HG02798 (cell line): ENCODE measurements around the gene FBXO3.
"Not testable (repeated sequence)": the region's sequence is repeated elsewhere in the genome, so short reads cannot be mapped to it uniquely, and the experiment has no call there.

Experiments used
- ATAC-seq: cut with Tn5 transposase; IDR thresholded peaks from one replicate; pipeline ENCODE4 v1.9.1; 2021; ENCODE audit warnings: mild to moderate bottlenecking; ENCODE audit not compliant: unreplicated experiment, poor library complexity

The FBXO3 gene, protein sequence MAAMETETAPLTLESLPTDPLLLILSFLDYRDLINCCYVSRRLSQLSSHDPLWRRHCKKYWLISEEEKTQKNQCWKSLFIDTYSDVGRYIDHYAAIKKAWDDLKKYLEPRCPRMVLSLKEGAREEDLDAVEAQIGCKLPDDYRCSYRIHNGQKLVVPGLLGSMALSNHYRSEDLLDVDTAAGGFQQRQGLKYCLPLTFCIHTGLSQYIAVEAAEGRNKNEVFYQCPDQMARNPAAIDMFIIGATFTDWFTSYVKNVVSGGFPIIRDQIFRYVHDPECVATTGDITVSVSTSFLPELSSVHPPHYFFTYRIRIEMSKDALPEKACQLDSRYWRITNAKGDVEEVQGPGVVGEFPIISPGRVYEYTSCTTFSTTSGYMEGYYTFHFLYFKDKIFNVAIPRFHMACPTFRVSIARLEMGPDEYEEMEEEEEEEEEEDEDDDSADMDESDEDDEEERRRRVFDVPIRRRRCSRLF

DNA sequence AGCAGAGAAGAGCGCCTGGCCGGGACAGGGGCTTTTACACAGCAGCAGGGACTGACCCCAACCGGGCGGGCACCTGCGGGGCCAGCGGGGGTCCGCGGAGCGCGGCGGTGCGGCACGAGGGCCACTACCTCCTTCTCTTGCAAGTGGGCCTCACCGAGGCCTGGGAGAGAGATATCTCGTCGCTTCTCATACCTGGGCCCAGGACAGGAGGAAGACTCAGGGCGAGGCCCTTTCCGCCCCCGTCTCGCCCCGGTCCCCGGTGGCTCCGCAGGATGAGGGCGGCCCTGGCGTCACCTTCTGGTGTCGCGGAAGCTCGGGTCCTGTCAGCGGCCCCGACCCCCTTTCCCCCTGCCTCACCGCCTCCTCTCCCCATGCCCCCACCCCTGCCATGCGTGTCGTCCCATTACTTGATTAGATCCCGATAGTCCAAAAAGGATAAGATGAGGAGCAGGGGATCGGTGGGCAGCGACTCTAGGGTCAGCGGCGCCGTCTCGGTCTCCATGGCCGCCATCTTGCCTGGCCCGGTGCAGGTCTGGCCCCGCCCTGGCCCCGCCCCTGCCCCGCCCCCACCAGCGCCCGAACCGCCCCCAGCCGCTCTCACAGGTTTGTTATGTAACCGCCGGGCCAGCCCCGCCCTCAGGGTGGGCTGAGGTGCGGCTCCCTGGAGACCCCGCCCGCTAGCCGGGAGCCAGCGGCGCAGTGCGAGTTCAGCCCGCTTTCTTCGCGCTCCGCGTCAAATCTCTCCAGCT is at the start of gene FBXO3:
Gene FBXO3 (minus strand): TSS at position 534 of the 749 bp plus-strand sequence. CDS start 23 bp downstream, at position 511.
- ATAC-seq: peak; percentile 88

DNA sequence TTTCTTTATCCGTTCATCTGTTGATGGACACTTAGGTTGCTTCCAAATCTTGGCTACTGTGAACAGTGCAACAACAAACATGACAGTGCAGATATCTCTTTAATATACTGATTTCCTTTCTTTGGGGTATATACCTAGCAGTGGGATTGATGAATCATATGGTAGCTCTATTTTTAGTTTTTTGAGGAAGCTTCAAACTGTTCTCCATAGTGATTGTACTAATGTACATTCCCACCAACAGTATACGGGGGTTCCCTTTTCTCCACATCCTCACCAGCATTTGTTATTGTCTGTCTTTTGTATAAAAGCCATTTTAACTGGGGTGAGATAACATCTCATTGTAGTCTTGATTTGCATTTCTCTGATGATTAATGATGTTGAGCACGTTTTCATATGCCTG is 48.7 kb upstream of the FBXO3 start:
- ATAC-seq: not testable (repeated sequence)

DNA sequence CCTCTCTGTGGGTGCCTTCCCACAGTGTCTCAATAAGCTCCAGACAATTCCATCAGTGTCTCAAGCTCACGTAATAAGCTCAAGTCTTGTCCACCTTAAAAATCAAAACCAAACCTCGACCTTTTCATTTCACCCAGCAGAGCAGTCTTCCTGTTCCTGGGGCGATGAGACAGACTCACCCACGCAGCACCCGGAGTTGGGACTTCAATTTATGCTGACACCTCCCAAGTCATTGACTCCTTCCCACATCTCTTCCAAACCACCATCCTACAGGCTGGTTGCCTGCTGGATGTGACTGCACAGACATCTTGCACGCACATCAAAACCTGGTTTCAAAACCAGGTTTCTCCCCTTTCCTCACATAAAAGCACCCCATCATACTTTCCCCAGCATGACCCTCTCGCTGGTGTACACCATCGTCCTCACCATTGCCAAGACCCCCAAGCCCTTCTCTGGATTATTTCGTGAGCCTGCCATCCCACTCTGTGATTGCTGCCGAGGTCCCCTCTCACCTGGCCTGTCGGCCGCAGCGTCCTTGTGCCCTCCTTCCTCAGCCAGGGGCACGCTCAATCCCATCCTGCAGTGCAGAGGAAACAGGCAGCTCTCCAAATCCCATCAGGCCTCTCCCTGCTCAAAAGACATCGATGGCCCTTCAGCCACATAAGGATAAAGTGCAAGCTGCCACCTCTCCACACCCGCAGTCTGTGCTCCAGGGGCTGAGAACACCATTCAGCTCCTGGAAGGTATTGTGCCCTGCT is 45.1 kb upstream of the FBXO3 start:
- ATAC-seq: no peak

DNA sequence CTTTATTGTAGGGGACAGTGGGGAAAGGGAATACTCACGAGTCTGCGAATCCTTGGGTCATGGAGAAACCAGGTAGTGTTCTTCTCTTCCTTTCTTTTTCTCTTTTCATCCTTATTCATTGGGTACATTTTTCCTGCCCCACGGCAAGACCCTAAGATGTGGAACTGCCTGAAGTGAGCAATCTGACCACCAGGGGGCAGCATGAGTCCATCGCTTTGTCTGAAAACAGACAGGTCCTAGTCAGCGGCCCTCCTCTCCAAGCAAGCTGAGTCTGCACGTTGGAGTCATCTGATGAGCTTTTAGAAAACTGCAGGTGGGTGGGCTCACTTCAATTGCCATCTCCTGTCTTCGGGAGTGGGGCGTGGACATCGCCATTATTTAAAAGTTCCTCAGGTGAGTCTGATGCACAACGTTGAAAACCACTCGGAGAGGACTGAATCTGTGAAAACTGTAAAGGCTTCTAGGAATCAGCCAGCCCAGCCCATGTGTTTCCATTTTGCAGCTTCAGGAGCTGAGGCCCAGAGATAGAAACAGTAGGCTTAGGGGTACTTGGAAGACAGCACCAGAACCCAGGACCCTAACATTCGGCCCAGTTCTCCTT is 34.0 kb upstream of the FBXO3 start:
- ATAC-seq: peak; percentile 81

DNA sequence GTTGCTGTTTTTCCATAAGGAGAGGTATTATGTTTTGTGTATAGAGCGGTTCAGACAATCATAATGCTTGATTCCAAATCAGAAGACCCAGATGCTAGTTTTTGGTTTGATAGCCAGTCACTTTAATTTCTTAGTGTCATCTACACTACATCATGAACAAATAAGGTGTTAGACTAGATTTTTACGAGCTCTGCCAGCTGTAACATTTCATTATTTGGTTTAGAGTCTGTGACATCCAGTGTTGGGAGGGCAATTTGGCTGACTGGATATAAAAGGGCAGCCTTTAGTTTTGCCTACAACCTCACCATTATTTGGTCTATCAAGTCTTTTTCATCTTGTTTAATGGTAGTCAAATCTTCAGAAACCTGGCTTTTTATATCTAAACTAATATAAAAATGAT is 30.2 kb upstream of the FBXO3 start:
- no peak for ATAC-seq

DNA sequence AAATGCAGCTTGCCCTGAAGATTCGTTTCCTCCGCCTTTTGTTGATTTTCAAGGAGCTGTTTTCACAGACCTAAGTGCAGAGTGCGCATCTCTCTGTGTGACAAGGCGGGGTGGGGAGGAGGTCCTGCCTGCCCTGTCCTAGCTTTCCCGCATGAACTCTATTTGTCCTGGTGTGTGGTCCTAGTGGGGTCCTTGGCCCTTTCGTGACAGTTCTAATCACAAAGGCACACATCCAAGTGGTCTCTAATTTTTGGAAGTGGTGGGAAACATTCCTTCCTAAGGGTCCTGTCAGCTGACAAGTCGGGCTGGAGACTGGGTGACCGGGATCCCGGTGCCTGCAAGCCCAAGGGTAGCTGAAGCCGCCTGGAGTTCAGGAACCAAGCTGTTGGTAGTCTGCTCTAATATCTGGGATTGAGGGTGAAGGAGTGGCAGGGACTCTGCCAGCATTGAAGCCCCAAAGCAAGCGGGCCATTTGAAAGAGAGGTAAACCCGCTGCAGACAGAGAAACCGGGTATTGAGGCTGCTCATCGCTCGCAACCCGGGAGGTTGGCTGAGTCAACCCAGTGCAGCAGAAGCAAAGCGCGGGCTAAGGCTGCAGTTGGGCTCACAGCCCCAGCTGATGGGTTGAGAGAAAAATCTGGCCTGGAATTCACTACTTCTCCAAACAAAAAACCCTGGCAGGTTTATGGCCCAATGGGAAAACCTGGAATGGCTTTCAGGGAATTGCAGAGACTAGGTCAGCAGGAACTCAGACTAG is 28.1 kb upstream of the FBXO3 start:
- no peak for ATAC-seq

DNA sequence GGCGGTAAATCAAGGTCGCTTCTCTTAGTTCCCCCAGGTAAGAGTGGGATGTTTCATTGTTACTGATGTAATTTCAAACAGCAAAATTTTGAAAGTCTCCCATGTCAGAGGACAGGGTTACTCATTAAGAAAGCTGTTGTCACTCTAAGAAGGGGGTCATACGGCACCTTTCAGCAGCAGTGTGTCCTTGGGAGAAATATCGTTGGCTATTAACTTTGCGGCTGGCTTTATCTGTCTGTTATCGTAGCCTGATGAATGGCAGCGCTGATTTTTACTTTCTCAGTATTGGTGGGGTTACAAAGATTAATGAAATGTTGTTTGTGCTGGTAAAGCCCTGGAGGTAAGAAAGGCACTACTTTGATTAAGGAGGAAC is 27.5 kb upstream of the FBXO3 start:
- ATAC-seq: no peak

DNA sequence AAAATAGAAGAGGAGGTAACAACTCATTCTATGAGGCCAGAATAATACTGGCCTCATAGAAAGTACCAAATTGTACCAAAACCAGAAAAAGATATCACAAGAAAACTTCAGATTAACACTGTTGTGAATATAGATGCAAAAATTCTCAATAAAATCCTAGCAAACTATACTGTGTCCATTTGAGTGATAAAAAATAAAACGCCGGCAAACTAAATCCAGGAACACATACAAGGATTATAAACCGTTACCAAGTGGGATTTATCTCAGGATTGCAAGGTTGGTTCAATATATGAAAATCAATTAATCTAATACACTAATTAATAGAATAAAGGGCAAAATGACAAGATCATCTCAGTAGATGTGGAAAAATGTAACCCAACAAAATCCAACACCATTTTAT is 23.6 kb upstream of the FBXO3 start:
- ATAC-seq: no peak

DNA sequence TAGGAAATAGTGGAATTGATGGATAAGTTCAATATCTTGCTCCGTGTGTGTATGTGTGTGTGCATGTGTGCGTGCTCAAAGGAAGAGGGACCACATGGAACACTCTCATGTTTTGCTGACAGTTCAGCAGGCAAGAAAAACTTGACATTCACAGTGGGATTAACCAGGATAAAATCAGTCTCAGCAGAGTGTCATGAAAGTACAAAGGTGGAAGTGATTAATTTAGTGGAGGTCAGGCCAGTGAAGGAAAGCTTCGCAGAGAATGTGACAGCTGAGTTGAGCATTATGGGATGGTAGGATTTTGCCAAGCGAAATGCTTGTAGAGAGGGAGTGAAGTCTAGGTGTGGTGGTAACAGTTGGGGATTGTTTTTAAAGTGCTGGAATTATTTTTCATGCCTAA is 15.7 kb upstream of the FBXO3 start:
- ATAC-seq: no peak

DNA sequence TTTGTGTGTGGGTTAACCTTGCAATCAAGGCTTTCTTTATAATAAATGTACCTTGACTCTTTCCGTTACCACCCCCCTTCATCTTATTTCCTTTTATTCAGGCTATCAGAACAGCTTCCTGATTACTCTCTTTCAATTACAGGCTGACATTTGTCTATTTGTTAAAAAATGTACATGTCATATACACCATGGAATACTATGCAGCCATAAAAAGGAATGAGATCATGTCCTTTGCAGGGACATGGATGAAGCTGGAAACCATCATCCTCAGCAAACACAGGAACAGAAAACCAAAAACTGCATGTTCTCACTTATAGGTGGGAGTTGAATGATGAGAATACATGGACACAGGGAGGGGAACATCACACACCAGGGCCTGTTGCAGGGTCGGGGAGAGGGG is 13.8 kb upstream of the FBXO3 start:
- not testable (repeated sequence) for ATAC-seq

DNA sequence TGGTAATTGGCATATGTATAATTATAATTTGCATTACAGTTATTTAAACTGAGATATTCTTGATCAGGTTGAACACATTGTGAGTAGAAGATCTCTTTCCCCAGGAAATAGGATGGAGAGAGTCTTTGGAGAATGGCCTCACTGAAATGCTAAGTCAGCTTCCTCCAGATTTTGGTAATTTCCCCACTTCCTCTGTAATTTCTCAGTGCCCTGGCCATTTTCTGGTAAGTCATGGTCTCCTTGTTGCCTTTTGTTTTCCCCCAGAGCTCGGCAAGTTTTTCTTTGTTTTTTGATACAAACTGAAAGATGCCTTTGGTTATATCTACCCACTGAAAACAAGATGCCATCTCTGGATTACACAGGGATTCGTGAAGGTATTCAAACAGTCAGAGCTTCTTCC is 12.8 kb upstream of the FBXO3 start:
- ATAC-seq: no peak

DNA sequence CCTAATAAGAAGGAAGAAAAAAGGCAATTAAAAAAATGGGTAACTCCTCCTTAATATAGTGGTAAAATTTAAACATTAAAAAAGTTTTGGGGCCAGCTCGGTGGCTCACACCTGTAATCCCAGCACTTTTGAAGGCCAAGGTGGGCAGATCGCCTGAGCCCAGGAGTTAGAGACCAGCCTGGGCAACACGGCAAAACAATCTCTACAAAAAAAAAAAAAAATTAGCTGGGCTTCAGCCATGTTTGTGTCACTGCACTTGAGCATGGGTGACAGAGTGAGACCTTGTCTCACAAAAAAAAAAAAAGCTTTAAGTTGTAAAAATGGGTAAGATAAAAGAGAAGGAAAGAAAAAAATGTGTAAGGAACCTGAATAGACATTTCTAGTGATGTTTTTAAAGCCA is 11.3 kb upstream of the FBXO3 start:
- ATAC-seq: no peak

DNA sequence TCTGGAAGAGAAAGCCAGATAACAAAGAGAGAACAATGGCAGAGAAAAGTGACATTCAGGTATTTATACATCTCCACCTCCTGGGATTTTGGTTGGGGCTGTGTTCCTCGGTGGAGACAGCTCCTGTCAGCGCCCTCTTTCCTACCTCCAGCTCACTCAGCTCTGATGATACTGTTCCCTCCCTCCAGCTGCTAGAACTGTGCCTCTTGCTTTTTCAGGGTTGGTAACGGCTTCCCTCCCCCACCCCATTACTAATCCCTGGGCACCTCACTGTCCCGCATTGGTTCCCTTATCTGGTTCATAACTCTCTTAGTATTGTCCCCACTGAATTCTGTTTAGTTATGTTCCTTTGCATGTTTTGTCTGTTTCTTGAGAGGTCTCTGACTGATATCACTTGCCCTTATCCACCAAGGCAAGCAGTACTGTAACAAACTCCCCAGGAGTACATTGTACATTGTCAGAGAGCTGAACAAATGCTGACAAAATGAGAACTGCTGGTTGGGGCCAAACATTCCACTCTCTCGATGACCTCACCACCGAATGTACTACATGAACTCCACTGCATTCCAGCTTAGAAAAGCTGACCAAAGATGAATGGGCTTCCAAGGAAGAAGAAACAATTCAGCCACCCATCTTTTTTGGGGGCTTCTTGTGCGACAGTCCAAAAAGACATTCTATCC is 5.7 kb upstream of the FBXO3 start:
- ATAC-seq: no peak

DNA sequence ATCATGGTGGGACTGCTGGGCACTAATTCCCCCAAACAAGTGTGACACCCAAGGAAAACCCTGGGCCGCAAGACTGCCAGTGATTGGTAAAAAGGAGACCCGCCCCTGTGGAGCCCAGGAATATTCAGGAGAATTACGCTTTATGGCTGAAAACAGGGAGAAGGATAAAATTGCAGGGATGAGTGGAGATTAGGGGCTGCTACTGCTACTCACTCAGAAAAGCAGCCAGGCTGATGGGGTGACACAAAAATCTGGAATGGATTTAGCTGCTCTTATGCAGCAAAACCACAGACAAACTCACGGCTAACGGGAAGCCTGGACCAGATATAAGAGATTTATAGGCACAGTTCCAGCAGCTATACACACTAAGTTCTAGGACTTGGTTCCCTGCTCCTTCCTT is 4.4 kb upstream of the FBXO3 start:
- ATAC-seq: no peak

DNA sequence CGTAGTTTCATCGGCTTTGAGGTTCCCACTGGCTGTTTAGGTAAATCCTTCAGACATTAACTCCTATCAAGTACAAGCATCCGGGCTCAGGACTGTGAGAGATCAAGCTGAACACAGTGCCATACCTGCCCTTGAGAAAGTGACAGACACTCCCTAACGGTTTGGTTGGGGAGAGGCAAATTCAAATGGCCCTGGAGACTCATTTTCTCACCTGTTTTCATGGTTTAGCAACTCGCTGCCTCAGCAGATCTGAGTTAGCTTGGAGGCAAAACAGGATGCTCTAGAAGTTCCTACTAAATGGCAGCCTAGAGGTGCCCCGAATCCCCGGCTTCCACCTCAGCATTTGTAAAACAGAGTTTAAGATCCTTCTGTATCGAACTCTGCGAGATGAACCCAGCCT is 3.6 kb upstream of the FBXO3 start:
- no peak for ATAC-seq

DNA sequence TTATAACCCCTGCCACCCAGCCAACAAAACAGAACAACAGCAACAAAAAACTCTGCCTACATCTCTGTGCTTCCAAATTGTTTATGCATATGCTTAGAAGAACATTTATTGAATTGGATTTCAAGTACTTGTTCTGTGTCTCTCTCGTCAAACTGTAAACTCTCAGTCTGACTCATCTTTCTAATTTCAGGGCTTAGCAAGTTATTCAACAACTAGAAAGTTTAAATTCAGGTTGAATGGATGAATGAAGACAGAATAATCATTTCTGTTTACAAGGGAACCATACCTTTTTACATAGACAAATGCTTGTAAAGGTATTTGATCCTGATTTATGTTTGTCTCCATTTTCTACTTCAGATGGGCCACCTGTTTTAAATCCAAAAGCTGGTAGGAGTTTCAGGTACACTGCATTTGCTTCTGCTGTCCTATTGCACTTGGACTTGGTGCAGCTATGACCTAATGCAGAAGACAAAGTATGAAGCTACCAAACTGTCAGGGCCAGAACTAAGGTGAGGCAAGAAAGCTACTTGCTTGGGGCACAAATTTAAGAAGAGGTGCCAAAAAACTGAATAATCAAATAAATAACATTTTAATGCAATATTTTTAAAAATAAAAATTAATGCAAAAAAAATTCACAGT is 1.6 kb upstream of the FBXO3 start:
- ATAC-seq: peak; percentile 27

DNA sequence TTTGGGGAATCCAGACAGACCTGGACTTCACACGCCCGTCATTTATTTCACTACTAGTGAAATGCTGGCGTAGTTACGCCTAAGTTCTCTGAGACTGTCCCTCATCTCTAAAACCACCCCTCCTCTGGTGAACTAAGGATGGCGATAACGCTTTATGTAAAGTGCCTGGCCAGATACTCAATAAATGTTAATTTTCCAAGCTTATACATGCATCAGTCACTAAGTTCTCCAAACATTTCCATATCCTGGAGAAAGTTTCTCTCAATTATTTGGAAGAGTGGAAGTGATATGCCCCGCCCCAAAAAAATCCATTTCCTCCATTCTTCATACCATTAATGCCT is 1.1 kb upstream of the FBXO3 start:
- no peak for ATAC-seq

DNA sequence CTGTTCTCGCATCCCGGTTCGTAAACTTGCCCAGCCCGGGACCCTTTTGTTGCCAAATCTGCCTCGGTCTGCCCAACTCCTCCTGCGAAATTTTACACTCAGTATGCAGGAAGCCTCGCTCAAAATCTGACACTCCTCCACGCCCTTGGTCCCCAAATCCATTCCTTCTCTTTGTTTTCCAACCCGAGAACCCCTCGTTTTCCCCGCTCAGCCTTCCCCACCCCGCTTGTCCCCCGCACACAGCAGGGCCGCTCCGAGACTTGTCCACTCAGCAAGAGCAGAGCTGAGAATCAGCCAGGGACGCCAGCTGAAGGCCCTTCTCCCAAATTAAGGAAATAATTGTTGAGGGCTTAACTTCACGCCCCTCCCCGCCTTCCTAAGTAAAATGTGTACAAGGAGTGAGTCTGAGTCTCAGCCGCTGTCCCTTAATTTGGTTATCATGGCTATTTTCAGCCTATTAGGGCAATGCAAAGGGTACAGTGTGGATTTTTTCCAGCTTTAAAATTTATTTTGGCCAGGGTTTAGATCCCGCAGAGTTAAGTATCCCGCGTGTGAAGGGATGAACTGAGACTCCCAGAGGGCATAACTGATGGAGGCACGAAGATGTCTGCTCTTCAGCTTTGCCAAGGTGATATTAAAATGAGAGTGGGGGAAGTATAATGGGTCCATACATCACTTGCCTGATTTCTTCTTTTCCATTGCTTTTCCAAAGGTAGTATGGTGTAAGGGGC is 581 bp upstream of the FBXO3 start:
- no peak for ATAC-seq
